ENCODE data around the gene XRCC3.

XRCC3 gene

DNA sequence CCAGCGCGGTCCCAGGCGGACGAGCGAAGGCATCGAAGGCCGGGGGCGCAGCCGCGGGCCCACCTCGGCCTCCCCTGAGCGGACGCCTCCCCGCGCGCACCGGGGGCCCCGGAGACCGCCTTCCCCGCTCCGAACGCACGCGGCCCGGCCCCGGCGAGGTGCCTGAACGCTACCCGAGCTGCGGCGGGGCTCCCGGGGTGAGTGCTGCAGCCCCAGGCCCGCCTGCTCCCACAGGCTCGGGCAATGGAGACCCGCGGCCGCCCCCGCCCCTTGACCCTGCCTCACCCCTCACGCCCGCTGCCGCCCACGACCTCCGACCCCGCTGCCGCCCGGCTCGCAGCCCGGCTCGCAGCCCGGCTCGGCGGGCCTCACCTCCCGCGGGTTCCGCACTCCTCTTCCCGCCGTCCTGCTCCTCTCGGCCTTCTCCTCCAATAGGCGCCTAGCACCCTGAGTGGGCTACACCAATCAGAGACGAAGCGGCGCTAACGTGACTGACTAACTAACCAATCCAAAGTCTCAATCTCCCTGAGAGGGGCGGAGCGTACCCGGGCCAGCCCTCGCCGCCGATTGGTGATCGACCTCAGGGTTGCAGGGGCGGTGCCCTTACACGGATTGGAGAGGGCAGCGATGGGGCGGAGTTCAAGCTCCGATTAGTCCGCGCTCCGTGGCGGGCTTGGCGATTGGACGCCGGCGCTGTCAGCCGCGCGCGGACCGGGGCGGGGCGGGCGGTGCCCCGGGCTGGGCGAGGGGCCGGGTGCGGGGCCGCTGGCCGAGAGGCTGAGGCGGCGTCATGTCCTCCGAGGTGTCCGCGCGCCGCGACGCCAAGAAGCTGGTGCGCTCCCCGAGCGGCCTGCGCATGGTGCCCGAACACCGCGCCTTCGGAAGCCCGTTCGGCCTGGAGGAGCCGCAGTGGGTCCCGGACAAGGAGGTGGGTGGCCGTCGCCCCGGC lies at the start of gene XRCC3, which contains the start of gene ZFYVE21:
XRCC3 (minus strand) TSS at position 400 of the 949 bp plus-strand sequence. CDS start 4,364 bp downstream, outside the sequence.
ZFYVE21 (plus strand) TSS at position 759 of the 949 bp plus-strand sequence; CDS start at position 791, 32 bp downstream.
- DNase-seq, result peak; percentile 100

- no peak for DNase-seq
These were observed 48.7 kb upstream of the XRCC3 start for GRCh38 chr14:103763730-103764488.

DNA sequence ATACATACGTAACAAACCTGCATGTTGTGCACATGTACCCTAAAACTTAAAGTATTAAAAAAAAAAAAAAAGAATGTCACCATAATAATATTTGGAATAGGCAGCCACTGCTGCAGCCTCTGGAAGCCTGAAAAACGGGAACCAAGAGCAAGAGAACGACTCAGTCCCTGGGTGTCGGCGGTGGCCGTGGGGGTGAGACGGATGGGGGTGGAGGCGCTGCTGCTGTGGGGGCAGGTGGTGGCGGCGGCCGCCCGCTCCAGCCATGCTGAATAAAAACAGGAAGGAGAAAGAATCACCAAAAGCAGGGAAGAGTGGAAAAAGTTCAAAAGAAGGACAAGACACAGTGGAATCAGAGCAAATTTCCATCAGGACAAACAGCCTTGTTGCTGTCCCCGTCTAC lies 47.3 kb upstream of the XRCC3 start:
- DNase-seq, result no peak

GRCh38 chr14:103762036-103762435 lies 46.8 kb upstream of the XRCC3 start:
- DNase-seq, result no peak

DNA sequence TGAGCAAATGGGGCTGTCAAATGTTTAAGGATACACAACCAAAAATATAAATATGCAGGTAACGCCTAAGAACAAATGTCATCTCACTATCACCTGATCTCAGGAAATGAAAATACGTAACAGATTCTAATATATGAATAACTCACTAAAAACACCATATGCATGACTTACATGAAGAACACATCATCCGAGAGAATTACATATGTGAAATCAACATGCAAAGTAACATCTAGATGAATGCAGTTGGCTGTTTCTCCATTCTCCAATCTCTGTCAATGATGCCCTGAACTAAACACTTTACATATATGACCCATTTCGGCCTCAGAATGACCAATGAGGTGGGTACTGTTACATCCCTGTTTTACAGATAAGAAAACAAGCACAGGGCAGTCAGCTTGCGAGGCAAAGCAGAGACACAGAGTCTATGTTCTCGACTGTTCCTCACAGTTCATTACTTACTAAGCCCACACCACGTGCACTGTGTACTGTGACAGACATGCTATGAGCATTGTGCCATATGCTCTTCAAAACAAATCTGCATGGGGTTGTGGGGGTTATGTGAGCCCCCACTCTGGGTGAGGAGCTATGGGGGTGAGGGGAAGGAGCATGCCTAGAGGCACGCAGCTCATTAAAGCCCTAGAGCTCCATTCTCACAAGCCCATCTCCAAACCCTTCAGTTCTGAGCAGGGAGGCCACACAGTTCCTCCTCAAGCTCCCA lies 43.0 kb upstream of the XRCC3 start:
- no peak for DNase-seq

DNA sequence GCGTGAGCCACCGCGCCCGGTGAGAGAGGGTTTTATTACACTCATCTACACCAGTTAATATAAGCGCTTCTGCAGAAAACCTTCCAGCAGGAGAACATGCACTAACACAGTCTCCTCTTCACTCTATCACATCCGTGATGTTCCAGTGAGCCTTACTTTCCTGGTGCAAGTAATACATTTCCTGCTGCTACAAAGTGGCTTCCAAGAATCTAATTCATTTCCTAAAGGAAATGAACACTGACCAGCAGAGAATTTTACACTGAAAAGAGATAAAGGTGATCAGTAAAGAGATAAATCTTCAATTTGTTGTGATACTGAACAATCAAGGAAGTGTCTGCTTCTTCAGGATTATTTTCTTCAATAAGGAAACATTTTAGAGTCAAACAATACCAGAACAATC lies 39.8 kb upstream of the XRCC3 start:
- no peak for DNase-seq

GRCh38 chr14:103753774-103754173 lies 38.5 kb upstream of the XRCC3 start:
- DNase-seq, result no peak

DNA sequence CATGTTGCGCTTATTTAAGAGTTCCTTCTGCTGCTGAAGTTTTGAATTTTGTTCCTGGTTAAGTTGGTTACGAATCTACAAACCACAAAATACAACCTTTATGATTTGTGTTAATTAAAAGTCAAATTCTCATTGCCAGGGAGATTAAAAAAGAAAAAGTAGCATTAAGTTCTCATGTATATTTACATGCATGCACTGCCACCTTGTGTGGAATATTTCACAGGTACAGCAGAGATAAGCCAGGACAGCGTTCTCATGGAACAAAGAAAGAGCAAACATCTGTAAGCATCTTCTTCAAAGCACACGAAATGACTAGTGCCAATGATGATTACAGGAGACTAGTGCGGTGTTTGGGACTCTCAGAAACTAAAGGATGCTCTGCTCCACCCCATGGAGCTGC lies 34.6 kb upstream of the XRCC3 start:
- no peak for DNase-seq

DNA sequence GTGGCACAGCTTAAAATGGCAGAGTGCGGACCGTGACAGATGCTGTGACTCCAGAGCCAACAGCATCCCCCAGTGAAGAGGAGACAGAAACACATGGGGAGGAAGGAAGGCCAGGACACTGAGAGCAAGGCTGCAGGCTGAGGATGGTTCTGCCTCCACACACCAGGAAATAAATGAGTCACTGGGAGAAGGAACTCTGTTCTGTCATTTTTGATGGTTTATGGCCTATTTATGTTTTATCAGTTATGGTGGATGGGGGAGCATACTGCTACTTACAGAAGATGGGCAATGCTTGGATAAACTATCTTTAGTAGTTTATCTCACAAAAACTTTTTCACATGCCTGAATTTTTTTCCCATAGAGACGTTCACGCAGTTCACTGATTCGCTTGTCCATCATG lies 34.2 kb upstream of the XRCC3 start:
- DNase-seq, result no peak

DNA sequence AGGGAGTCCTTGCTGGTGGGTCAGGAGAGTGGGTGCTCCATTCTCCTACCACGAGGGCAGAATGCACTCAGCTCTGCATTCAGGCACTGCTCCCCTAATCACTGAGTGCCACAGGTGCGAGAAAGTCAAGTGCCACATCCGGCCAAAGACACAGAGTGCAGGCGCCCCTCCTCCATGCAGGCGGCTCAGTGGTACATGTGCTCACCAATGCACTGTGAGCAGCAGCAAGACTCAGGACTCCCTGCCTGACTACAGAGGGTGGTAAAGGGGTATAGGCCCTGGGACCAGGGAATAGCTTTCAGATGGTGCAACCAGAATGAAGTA lies 33.2 kb upstream of the XRCC3 start:
- DNase-seq, result no peak

DNA sequence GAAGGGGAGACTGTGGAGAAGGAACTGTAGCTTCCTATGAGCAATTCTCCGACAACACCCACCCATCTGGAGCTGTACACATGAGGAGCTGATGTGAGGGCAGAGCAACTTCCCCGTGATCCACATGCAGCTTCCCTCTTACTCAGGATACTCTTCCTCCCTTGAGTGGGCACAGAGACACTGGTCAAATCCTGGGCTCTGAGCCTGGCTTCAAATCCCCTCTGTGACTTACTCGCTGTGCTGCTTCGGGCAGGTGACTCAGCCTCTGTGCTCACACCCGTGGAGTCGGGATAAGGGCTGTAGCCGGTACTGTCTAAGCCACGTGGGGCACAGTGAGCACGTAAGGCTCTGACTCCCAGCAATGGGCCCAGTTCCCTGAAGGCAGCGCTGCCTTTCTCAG lies 31.4 kb upstream of the XRCC3 start:
- DNase-seq, result no peak

GRCh38 chr14:103745424-103745823 lies 30.2 kb upstream of the XRCC3 start:
- no peak for DNase-seq

GRCh38 chr14:103744621-103745395 lies 29.6 kb upstream of the XRCC3 start:
- DNase-seq, result no peak

DNA sequence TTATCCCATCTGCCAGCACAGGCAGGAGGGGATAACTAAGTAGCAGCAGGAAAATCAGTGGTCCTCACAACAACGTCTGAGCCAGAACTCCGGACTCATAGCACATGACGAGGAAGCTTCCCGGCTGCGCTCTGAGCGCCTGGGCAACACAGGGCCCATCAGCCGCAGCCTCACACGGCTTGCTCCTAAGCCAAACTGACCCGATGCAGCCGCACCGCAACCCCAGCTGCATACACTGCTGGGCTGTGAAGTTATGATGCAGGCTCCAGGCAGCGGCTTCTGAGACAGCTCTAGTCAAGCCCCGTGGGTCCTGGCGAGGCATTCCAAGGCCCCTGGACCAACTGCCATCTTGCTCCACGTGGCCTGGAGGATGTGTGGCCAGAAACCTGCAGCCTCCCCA lies 28.4 kb upstream of the XRCC3 start:
- no peak for DNase-seq

DNA sequence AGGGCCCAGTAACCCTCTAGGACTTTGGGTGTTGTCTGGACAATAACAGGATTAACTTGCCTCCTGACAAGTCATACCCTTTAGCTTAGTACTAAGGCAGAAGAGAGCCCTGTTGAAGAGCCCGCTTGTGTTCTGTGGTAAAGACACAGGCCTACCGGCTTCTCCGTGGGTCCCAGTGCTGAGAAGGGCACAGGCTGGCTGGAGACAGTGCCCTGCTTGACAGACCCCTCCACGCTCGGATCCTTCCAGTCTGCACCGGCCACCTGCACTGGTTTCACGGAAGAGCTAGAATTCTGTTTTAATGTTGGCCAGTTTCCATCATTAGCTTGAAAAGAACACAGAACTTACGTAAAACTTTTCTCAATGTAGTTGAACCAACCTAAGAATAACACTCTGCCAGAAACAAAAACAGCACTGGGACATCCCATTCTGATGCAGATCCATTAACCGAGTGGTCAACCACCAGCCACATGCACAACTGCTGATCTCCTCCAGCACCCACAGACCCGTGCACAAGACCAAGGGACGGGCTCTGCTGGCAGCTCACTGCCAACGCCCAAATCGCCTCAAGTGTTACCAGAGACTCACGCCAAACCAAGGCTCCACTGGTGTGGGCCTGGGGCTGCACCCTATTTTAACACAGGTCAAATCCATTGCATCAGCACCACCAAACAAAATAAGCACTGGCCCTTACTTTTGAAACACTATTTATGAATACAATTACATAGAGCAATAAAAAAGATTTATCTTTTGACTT lies 27.4 kb upstream of the XRCC3 start:
- no peak for DNase-seq

GRCh38 chr14:103741876-103742275 lies 26.6 kb upstream of the XRCC3 start:
- DNase-seq, result no peak

- no peak for DNase-seq
These were observed 25.9 kb upstream of the XRCC3 start for GRCh38 chr14:103740991-103741689.

DNA sequence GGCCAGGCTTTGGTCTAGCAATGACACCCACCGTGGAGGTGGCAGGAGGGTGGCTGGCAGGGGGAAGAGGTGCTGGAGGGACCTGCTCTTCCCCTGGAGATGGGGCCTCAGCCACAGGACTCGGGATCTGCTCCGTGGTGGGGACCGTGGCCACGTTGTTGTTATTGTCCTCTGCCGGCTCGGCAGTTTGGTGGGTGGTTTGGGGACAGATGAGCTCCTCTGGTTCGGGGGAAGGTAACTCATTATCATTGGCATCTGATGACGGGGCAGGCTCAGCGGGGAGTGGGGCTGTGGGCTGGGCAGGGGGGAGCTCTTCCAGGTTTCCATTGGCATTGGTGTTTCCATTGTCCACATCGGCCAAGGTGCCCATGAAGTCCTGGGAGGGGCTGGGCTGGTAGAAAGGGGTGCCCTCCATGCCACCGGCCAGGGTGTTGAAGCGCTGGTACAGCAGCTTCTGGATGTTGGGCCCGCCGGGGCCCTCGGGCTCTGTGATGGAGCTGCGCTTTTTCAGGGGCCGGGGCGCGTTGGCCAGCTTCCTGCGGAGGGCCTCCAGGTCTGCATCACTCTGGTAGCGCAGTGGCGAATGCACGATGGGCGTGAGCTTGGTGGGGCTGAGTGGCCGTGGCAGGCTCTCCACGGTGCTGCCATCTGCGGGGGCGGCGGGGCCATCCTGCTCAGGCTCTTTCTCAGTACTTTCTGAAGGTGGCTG lies 24.7 kb upstream of the XRCC3 start:
- no peak for DNase-seq

DNA sequence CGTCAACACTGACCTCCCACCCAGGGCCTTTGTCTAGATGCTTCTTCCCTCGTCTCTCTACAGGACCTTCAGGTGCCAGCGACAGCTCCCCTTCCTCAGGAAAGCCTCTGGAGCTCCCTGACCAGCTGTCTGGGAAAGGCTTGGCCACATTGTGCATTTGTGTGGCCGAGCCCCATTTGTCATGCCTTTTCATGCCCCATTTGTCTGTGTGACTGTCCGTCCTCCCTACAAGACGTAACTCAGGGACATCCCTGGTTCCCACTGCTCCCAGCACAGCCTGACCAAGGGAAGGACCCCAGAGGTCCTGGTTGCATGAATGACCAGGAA lies 24.2 kb upstream of the XRCC3 start:
- DNase-seq, result no peak

GRCh38 chr14:103738701-103739451 lies 23.6 kb upstream of the XRCC3 start:
- DNase-seq, result no peak
